ENCODE data around the gene CKS2. TPM values are rescaled to one million over a fixed set of nuclear protein-coding genes. Genes with fewer than 3 reads are reported as not detected.

CKS2 gene
- total and polyA plus RNA-seq, 2 of the 8 experiments (the other 6 are each of a cell fraction or from before 2014, with no cell fraction given), result 337 to 689 TPM

DNA sequence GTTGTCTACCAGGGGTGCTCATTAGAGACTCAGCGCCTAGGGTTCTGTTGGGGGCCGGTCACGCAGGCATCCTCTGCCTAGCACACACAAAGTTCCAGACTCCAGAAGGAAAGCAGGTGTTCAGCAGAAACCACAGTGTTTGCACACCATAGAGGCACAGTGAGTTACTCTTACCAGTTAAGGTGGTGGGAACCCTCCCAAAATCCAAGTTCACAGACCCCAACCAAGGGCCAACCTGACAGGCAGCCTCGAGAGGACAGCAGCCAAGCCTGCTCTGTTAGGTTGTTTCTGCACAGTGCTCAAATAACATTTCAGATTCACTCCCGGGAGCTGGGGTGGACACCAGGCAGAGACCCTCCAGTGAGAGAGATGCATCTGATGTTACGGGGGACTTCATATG lies 43.5 kb downstream of the CKS2 start (continued):
- no peak for TF ChIP-seq SRF (IDR thresholded peaks at IDR 0.05; ENCODE audit: low read depth, low read length)
- no peak for TF ChIP-seq CTBP2 (IDR thresholded peaks at IDR 0.05; ENCODE audit: borderline replicate concordance, insufficient read depth, insufficient read length, low read length)
- no peak for TF ChIP-seq EGR1 (IDR thresholded peaks at IDR 0.05; ENCODE audit: borderline replicate concordance, low read depth, low read length)
- TF ChIP-seq TCF12 (IDR thresholded peaks at IDR 0.05; ENCODE audit: low read depth, low read length), result no peak
- no peak for TF ChIP-seq SUZ12 (IDR thresholded peaks at IDR 0.05; ENCODE audit: low read length)
- no peak for TF ChIP-seq CBX8 (IDR thresholded peaks at IDR 0.05; ENCODE audit: borderline replicate concordance, low read depth, low read length)

Measured in H1 (cell line).